Omental fat pad (tissue), 4 donors: Measurements from ENCODE around the gene DCAF5. TPM values are rescaled to one million over a fixed set of nuclear protein-coding genes. Genes with fewer than 3 reads are reported as not detected.

ENCODE experiments used
- ATAC-seq: fragments of 150-250 bp; one replicate; pipeline ENCODE4 v1.9.1; 2016; ENCODE audit warnings: mild to moderate bottlenecking, moderate library complexity; ENCODE audit not compliant: low FRiP score
- DNase-seq: peaks from one replicate; pipeline ENCODE4 v3.0.0-alpha.2; 2019; ENCODE audit warnings: low spot score
- total RNA-seq, 4 donors: library from RNA; depleted of rRNA; stranded (reverse); fragments of >200 nt; gene quantifications; one replicate each; pipeline ENCODE4 v1.1.0, GENCODE V29; 2016
- TF ChIP-seq, protein P1 (sequence below), 3 donors: fragments of 450-650 bp; IDR thresholded peaks; one replicate each; pipeline ENCODE4 v1.5.1; 2016 to 2017; ENCODE audit warnings: antibody characterized with exemption in 3 of 3, mild to moderate bottlenecking in 3 of 3, moderate library complexity in 2 of 3

DCAF5 gene
- total RNA-seq, 4 donors from 2014 or later = 30.4 to 58.1 (median 38.0) TPM

DNA sequence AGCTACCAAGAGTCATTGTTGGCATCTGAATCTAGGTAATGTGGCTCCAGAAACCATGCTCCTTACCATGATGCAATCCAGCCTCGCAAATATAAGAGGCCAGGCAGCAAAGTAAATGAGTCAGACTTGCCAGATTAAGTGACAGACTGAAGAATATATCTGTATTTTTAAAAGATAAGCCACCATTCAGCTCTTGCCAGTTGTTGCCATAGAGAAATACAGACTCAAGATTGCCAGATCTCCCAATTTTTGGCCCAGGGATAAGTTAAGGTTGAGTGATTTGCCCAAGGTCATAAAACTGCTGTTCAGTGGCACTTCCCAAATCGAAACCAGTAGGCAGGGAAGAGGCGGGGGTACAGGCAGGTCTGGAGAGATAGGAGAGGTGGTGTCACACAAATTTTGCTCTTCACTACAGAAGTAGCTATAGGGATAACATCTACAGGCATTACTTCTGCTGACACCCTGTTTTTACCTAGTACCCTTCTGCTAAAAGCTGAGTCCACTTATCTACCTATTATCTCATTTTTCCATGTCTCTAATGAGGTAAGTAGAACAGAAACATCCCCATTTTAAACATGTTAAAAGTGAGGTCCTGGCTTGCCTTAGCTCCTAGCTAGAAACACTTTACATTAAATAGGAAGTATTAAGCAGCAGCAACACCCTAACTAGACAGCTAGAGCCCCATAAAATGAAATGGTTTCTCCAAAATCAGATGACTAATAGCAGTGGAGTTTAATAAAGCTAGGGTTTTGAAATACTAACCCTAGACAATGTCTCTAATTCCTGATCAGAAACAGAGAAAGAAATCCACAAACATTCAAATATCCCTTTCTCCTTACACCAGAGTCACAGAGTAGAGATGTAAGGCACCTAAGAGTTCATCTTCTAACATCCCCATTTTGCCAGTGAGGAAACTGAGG lies 19.5 kb downstream of the DCAF5 start:
- TF ChIP-seq, protein P1, sequence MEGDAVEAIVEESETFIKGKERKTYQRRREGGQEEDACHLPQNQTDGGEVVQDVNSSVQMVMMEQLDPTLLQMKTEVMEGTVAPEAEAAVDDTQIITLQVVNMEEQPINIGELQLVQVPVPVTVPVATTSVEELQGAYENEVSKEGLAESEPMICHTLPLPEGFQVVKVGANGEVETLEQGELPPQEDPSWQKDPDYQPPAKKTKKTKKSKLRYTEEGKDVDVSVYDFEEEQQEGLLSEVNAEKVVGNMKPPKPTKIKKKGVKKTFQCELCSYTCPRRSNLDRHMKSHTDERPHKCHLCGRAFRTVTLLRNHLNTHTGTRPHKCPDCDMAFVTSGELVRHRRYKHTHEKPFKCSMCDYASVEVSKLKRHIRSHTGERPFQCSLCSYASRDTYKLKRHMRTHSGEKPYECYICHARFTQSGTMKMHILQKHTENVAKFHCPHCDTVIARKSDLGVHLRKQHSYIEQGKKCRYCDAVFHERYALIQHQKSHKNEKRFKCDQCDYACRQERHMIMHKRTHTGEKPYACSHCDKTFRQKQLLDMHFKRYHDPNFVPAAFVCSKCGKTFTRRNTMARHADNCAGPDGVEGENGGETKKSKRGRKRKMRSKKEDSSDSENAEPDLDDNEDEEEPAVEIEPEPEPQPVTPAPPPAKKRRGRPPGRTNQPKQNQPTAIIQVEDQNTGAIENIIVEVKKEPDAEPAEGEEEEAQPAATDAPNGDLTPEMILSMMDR (IDR thresholded peaks at IDR 0.05) = no peak
- DNase-seq = no peak
- ATAC-seq = peak; percentile 11

DNA sequence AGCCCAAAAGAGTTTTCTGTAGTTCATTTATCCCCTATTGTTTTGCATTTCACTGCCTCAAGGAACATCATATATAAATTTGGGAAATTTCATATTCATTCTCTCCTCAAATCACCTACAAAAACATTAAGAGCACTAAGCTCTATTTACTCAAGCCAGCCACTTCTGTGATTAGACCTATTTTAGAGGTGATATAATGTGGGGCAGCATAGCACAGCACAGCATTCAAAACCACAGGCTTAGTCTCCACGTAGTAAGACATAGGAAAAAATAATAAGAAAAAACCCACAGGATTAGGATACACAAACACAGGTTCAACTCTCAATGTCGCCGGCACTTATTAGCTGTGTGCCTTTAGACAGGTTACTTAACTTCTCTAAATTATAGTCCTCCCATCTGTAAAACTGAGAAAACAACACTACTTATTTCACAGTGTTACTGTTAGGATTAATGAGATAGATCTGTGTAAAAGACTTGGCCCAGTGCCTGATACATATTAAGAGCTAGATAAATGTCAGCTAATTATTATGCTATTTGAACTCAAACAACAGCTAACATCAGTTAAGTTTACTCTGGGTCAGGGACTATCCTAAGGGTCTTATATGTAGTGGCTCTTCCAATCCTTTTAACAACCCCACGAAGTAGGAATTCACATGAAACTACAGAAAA lies 20.3 kb downstream of the DCAF5 start:
- ATAC-seq = no peak
- TF ChIP-seq, protein P1 (IDR thresholded peaks at IDR 0.05) = no peak

GRCh38 chr14:69131176-69131575 lies 21.7 kb downstream of the DCAF5 start:
- DNase-seq (no peak), ATAC-seq (no peak)
- TF ChIP-seq, protein P1 (IDR thresholded peaks at IDR 0.05) = no peak

More for the DNA sequence above, 20.3 kb downstream of the DCAF5 start:
- DNase-seq = no peak

- TF ChIP-seq, protein P1 (IDR thresholded peaks at IDR 0.05) = peak in 2 of 3 donors; percentile 50 to 82
- peak; percentile 73 for ATAC-seq
- DNase-seq = peak; percentile 55
These were observed 23.5 kb downstream of the DCAF5 start for GRCh38 chr14:69129264-69129880.

GRCh38 chr14:69118305-69118704 lies 34.6 kb downstream of the DCAF5 start:
- no peak for ATAC-seq
- DNase-seq = no peak
- TF ChIP-seq, protein P1 (IDR thresholded peaks at IDR 0.05) = no peak

DNA sequence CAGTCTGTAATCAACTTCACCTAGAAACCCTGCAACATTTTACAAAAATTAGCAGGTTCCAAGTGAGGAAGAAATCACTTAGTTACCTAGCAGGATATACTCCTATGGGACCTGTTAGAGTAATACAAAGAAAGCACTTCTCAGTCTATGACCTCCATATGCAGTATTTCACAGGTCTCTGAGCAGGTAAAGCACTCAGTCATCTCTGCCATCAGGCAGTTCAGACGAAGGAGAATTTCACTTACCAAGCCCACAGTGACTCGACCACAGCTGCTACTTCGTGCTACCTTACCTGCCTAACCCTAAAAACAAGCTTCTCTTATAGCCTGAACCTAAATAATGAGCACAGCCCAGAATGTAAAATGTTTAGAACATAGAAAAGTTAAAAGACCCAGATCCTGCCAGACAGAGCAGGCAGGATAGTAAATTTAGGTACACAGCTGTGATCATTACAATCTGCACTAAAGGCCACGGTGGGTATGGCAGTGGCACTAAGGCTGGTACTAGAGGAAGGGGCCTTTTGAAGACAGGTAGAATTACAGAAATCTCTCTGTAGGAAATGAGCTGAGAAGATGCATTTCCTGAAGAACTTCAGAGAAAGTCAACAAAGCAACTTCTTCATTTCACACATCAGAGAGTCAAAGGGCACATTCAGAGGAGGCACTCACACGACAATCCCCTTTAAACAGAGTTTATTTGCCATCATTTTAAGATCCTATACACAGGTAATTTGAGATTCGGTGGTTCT lies 35.7 kb downstream of the DCAF5 start:
- TF ChIP-seq, protein P1 (IDR thresholded peaks at IDR 0.05) = no peak
- DNase-seq (no peak), ATAC-seq (no peak)
